Stimulated activated CD4-positive, alpha-beta T cell treated with anti-CD3 and anti-CD28 coated beads, Interleukin-12 subunit alpha, Interleukin-12 subunit beta, amount 100 ng/mL, for 24 hours (primary cell): ENCODE measurements around the gene SLC25A25.
"Not testable (repeated sequence)": the region's sequence is repeated elsewhere in the genome, so short reads cannot be mapped to it uniquely, and the experiment has no call there.

Source experiments
- DNase-seq, 2 experiments: peaks; one replicate each; pipeline ENCODE4 v3.0.0-alpha.2; 2020; ENCODE audit warnings: low read depth in 2 of 2

The SLC25A25 gene

DNA sequence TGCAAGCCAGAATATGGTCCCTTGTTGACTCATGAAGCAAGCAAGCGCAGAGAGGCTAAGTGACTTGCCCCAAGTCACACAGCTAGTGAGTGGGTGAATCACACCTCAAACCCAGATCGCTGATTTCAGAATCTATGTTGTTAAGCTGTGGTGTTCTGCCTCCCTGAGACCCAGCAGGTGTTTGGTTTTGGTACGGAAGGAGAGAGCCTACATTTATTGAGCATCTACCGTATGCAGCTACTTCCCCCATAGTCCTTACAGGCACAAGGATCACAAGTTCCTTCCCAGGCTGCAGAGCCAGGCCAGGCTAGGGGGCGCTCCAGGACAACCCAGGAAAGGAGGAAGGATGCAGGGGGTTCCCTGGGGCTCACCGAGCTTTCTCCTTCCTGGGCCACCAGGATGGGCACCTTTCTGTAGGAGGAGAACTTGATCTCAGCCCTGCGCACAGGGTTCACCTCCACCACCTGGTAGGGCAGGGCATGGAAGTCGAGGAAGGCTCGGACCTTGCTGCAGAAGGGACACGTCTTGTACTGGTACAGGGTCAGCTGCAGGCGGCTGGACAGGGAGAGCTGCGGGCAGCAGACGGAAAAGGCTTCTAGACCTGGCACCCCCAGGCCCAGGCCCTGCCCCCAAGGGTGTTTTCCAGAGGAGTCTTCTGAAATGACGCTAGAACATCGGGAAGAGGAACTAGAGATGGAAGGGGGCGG, 57.0 kb downstream of the SLC25A25 start:
- DNase-seq: peak in 1 of 2 experiments; percentile 43

DNA sequence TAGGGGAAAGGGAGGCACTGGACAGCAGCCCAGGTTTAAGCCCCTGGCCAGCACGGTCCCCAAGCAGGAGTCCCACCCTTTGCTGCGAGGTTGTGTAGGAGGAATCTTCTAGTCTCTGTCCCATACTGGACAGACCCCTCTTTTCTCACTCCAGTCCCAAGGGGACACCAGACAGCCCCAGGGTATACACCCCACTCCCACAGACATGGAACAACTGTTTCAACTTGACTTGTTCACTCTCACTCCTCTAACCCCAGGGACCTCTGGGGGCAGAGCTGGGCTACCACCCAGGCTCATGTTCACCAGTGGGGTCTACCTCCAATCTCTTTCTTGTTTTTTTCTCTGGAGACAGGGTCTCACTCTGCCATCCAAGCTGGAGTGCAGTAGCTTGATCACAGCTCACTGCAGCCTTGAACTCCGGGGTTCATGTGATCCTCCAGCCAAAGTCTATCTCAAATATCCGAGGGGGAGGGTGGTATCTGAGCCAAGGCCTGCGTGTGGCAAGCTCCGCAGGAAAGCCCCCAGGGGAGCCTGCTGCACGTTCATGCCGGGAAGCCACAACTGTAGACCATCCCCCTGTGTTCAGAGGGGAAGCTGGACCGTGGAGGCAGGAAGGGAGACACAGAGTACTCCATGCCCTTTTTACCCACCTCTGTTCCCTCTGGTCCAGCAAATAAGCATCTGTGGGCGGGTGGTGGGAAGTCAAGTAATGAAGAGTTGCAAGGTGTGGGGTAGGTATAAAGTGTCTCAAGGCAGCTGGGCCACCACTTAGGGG, 57.7 kb downstream of the SLC25A25 start:
- no peak for DNase-seq

DNA sequence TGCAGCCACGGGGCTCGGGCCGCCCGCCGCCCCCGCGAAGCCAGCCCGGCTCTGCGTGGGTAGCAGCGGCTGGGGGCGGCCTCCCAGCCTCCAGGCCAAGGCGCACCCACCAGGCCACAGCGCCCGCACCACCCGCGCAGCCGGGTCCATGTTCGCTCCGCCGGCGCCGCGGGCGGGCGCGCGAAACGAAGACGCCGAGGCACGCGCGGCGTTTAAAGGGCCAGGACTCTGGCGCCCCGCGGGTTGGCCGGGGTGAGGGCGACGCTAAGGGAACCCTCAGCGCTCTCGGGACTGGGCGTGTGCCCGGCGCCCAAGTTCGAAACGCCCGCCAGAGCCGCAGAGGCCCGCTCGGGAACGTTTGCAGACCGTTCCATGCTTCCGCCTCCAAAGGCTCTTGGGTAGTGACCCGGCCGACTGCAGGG, 59.5 kb downstream of the SLC25A25 start, which contains the start of gene PTGES2:
Gene PTGES2 (minus strand): TSS at position 162 of the 422 bp plus-strand sequence. CDS start 12 bp downstream, at position 150.
- peak; percentile 56 to 69 for DNase-seq

DNA sequence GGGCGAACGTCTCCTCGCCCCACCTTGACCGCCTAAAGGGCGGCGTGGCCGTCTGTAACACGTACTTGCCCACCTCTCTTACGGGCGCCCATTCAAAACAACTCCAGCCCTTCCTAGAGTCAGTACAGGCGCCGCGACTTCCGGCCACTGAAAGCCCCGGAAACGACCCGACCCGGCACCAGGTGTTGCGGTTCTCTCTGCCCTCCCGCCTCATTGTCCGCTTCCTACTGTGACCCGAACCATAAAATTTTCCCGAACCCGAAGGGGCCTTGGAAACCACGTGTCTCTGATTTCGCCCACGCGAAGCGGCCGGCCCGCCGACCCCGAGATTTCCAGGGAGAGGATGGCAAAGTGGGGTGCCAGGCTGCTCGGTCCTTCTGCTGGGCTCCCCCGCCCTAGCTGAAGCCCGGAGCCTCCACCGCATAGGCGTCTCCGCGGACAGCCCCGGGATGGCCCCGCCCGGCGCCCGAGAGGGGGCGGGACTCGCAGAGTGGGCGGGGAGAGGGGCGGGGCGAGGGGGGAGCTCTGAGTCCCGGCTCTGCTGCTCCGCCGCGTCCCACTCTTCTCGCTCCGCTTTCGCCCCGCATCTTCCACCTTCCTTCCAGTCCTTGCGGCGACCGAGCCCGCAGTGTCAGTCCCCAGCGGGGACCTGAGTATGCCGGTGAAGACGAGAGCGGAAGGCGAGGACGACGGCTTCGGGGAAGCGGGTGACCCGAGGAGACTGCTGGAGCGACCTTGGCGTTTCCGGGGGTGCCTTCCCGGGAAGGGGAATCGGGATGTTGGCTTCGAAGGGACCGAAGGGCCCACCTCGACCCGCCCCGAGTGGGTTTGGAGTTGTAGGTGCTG, 60.2 kb downstream of the SLC25A25 start:
- peak; percentile 67 to 73 for DNase-seq

DNA sequence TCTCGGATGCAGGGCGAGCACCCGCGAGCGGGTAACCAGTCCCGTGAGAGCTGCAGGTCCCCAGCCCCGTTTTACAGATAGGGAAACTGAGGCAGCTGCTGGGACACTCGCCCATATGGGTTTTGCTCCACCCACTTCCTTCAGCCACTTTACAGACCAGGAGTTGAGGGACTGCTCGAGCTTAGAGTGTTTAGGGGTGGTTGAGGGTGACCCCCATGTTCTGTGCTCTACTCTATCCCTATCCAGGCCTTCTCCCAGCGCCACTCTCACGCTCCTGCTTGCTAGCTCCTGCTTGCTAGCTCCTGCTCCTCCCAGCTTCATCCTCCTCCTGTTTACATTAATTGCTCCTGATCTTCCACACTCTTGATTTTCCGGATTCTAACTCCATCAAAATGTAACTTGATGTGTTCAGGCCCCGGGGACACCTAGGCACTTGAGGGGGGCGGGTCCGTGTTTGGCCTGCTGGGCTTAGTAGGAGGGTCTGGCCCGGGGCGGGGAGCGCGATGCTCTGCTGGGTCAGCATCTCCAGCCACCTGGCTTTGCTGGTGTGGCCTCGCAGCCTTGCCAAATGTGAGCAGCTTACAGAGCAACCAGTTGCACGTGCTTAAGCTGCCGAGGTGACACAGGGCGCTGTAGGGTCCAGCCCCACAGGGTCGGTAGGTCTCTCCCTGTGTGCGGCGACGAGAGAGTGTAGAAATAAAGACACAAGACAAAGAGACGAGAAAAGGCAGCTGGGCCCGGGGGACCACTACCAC, 61.0 kb downstream of the SLC25A25 start:
- no peak for DNase-seq

DNA sequence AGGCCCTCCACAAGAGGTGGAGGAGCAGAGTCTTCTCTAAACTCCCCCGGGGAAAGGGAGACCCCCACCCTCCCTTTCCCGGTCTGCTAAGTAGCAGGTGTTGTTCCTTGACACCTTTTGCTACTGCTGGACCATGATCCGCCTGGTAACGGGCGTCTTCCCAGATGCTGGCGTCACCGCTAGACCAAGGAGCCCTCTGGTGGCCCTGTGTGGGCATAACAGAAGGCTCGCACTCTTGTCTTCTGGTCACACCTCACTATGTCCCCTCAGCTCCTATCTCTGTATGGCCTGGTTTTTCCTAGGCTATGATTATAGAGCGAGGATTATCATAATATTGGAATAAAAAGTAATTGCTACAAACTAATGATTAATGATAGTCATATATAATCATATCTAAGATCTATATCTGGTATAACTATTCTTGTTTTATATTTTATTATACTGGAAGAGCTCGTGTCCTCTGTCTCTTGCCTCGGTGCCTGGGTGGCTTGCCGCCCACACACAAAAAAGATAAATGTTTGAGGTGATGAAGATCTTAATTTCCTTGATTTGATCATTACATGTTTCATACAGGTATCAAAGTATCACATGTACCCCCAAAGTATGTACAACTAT, 62.1 kb downstream of the SLC25A25 start:
- peak in 1 of 2 experiments; percentile 55 for DNase-seq

DNA sequence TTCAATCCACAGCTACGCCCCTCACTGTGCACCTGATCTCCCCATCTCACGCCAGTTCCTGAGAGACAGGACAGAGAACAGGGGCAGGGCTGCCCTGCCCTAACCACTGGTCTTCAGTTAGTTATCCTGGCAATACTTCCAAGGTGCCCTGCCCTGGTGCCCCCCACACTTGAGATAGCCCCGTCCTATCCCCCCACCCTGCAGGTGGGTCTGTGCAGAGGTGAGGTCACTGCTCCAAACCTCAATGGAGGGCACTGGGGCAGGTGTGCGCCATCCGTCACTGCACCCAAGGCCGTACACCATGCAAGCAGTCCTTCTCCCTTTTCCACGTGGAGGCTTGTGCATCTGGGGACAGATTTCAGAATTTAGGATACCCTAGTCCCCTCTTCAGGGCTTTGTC, 62.6 kb downstream of the SLC25A25 start:
- DNase-seq: not testable (repeated sequence)

DNA sequence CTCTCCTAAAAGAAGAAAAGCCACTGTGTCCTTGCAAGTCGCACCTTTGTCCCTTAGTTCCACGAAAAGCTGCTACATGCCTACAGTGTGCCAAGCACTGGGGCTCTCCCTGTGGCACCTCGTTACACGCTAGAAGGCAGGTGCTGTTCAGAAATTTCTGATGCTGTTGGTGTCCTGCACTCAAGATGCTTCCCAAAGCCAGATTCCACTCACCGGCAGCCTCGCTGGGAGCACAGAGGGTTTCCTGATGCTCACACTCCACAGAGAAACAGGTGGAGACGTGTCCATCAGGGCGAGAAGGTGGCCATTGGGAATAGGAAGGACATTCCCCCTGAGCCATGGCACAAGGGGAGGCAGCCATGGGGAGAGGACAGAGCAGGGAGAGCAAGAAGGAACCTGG, 63.3 kb downstream of the SLC25A25 start:
- not testable (repeated sequence) for DNase-seq

DNA sequence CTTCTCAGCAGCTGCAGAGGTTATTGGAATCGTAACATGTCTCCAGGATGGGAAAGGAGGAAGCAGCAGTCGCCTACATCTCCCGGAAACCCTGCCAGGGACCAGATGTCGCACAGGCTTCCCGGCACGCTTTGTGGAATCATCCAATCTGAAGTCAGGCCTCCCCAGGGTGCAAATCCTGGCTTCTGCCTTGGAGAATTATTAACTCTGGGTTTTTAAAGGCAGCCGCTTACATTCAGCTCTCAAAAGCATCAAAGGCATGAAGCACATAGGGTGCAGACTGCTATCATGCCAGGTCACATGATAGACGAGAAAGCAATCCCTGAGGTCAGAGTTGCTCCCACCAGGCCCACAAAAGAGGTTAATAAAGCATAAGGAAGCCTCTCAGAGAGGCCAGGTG, 64.1 kb downstream of the SLC25A25 start:
- DNase-seq: not testable (repeated sequence)

DNA sequence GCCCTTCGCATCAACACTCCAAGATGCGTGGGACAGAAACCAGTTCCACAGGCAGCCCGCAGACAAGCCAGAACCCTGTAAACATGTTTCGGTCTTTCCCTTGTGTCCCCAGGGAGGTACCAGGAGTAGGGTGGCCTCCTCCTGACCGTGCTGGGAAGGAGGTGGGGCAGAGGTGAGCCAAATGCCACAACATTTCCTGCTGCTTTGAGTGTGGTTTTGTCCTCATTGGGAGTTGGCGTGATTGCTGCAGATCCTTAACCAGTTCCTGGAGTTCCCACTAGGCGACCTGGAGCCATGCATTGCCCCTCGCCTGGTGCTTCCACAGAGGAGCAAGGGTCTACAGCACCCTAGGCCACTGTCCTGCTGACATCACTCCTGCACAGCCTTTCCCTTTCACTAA, 67.5 kb downstream of the SLC25A25 start:
- DNase-seq: not testable (repeated sequence)

DNA sequence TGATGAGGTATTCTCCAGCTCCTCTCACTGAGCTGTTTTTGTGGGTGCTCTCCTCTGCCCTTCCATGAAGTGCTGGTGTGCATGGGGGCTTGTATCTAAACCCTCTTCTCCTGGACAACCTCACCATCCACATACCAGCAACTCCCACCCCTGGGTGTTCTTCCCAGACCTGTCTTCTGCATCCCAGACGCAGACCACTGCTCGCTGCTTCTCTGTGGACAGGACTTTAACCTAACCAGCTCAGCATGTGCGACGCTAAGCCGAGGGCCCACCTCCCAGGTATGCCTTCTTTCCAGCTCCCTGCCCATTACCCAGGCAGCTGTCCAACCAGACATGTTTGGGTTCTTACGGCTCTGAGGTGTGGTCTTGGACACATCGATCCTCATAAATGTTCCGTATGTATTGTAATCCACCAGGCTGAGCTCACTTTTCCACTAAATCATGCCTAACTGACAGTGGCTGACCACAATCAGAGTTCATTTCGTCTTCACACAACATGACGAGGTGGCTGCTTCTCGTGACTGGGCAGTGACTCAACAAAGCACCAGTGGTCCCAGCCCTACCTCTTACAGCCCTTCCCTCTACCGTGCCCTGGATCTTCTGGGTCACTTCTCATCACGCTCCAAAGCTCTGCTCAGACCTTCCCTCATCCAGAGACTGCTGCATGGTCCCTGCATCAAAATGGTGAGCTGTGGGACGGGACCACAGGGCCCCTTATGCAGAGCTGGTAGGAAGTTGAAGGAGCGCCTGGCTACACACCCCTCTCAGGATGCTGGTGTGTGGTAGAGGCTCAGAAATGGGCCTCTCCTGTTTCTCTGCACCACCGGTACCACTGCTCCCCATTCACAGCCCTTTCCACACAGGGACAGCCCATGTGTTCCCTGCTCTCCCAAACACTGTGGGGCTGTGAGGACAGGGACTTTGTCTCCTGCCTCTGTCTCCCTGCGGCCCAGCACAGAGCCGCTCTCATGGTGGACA, 69.1 kb downstream of the SLC25A25 start:
- DNase-seq: no peak

DNA sequence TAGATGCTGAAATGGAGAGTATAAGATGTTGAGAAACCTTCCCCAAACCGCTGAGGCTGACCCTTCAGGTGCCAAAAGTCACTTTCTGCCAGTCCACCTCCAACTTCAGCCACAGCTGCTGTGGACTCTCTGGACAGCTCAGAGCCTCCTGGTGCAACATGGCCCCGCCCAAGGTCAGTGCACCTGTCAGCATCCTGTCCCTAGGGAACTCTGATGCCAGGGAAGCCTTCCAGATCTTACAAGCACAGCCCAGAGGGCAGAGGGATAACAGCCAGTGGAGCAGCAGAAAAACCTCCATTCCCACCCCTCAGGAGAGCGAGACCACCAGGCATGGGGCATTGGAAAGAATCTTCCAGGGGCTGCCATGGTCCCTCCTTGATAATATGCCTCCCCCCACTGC, 70.0 kb downstream of the SLC25A25 start:
- no peak for DNase-seq

DNA sequence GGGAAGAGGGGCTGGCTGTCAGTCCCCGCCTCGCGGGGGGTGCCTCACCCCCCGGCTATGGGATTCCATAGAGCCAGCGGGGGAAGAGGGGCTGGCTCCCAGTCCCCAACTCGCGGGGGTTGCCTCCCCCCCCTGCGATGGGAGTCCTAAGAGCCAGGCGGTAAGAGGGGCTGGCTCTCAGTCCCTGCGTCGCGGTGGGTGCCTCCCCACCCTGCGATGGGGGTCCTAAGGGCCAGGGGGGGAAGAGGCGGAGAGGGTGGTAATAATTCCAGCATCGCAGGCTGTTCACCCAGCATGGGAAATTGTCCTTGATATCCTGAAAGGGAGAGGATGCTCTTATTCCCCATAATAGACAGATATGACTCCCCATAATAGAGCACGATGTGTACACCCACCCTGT, 71.6 kb downstream of the SLC25A25 start:
- DNase-seq: no peak

DNA sequence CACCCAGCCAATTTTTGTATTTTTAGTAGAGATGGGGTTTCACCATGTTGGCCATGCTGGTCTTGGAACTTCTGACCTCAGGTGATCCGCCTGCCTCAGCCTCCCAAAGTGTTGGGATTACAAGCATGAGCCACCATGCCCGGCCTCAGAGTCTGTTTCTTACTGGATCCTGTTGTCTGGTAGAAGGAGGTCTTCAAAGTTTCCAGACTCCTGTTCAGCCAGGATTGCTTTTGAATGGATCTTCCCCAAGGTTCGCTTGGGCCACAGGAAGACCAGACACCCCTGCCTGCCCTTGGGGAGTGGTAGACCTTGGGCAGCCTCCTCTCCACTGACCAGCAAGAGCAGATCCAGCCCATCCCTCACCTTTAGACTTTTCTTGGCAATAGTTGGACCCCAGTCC, 73.6 kb downstream of the SLC25A25 start:
- no peak for DNase-seq

DNA sequence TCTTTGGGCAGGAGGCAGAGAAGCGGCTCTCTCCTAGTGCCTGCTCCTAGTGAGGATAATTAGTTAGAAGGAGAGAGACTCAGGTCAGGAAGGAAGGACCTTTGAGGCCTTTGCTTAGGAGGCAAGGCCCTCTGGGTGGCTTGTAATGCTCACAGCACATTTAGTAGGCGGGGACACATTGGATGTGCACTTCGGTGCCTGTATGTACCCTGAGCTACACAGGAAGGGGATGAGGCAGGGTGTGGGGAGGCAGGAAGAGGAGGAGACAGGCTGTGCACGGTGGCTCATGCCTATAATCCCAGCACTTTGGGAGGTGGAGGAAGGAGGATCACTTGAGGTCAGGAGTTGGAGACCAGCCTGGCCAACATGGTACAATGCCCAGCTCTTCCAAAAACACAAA, 74.0 kb downstream of the SLC25A25 start:
- no peak for DNase-seq

DNA sequence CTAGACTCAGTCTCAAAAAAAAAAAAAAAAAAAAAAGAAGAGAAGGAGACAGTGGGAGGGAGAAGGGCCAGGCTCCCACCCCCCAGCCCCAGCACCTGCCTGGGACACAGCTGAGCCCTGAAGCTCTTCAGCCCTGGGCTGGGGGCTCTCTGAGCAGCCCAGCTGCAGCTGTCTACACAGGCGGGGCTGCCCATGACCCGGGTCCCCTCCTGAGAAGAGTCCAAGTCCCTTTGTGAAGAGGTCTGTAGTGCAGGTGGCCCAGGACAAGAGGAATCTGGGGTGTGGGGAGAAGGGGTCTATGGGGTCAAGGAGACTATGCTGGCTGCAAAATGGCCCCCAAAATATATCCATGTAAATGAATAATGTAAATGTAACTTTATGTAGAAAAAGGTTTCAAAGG, 74.6 kb downstream of the SLC25A25 start:
- DNase-seq: no peak

DNA sequence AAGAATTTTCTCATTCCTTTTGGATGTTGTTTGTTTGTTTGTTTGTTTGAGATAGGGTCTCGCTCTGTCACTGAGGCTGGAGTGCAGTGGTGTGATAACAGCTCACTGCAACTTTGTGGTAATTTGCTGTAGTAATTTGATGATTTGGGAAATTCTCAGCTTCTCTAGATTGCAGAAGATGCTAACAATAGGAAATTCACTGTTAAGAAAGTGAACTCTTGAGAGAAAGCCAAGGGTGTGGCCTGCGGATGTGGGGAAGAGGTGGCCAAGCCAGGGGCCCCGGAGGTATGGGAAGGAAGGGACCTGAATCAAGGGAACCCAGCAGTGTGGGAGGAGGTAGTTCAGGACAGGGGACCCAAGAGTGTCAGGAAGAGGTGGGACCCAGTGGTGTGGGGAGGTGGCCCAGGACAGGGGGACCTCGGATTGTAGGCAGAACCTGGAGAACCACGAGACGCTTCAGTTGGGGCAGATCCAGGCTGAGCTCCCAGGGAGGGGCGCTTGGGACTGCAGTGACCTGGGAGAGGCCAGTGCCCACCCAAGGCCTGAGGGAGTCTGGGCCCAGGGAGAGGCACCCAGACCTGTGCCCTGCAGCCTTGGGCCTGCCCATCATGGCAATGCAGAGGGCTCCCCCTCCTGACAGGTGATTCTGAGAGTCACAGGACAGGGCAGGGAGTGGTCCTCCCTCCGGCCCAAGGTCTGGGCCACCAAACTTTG, 75.7 kb downstream of the SLC25A25 start:
- DNase-seq: no peak

DNA sequence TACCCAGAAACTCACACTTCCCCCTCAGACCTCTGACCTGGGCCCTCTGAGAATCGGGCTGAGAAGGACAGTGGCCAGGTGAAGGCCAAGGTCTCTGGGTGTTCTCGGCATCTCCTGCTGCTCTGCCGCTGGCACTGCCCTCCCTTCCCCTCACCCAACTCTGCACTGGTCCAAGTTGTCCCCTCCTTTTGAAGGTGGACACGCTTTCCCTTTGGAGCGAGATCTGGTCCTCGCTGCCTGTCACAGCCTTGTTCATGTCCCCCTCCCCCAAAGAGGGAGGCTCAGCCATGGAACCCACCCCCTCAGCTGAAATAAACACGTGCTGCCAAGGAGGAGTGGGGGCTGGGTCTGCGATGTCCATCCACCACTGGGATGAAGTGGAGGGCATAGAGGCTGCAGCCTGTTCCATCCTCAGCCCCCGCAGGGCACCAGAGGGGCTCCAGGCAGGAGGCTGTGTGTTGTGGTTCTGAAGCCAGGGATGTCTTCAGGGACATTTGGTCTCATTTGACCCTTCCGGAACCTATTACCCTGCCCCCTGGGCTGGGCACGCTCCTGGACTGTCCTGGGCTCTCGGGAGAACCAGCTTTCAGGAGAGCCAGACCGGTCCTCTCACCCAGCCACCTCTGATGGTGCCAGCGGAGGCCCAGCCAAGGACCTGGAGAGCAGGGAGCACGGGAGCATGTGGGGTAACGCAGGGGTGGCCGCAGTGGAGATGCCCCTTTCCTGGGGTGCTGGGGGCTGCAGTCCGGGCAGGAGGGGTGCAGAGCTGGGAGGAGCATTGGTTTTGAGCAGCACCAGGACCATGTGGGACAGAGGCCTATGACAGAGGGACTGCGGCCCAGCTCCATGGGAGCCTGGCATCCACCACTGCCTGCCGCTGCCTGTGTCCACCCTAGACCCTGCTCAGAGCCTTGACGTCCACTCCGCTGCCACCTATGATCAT, 76.5 kb downstream of the SLC25A25 start:
- DNase-seq: no peak
